Activated CD8-positive, alpha-beta T cell treated with anti-CD3 and anti-CD28 coated beads for 36 hours (primary cell): Measurements from ENCODE around the gene RAB29. TPM values are rescaled to one million over a fixed set of nuclear protein-coding genes. Genes with fewer than 3 reads are reported as not detected.
A peak's percentile ranks its signal among the peaks of the same experiment; 100 is the strongest.

Source experiments
- ATAC-seq: fragments of 200-7000 bp; cut with Tn5 transposase; one replicate; pipeline ENCODE4 v1.10.0; 2021; ENCODE audit warnings: mild to moderate bottlenecking, moderate library complexity
- CTCF ChIA-PET: fragments of 350-600 bp; sonication (Branson Sonifier 250); formaldehyde crosslinking; loops from one replicate; lab custom pipeline; 2021; ENCODE audit warnings: antibody characterized with exemption; lab: Charles Lee
- POLR2A ChIA-PET: fragments of 350-600 bp; sonication (Branson Sonifier 250); formaldehyde crosslinking; loops from one replicate; lab custom pipeline; 2021; ENCODE audit warnings: antibody characterized with exemption; lab: Charles Lee
- DNase-seq: peaks from one replicate; pipeline ENCODE4 v3.0.0-alpha.2; 2020
- H3K27ac Mint-ChIP-seq: one replicate; pipeline ENCODE4 v1.8.0; 2021; ENCODE audit warnings: mild to moderate bottlenecking, mixed read lengths
- H3K27me3 Mint-ChIP-seq: one replicate; pipeline ENCODE4 v1.8.0; 2021; ENCODE audit warnings: mixed read lengths
- H3K36me3 Mint-ChIP-seq: one replicate; pipeline ENCODE4 v1.8.0; 2021; ENCODE audit warnings: low read depth, mixed read lengths
- H3K4me1 Mint-ChIP-seq: one replicate; pipeline ENCODE4 v1.8.0; 2021; ENCODE audit warnings: low read depth, mixed read lengths
- H3K4me3 Mint-ChIP-seq: one replicate; pipeline ENCODE4 v1.8.0; 2021; ENCODE audit warnings: mild to moderate bottlenecking, moderate library complexity, mixed read lengths
- H3K9me3 Mint-ChIP-seq: one replicate; pipeline ENCODE4 v1.8.0; 2021; ENCODE audit warnings: mixed read lengths
- CTCF ChIP-seq: fragments of 200-600 bp; IDR thresholded peaks from one replicate; pipeline ENCODE4 v1.8.0; 2022; ENCODE audit warnings: antibody characterized with exemption, mild to moderate bottlenecking
- intact Hi-C: fragments of 100-400 bp; cut with micrococcal nuclease; formaldehyde crosslinking; loops from one replicate; pipeline ENCODE4 v1.10.0; 2022
- total RNA-seq, 2 experiments: library from RNA; stranded (reverse); gene quantifications; one replicate each; pipeline ENCODE4 v1.2.3, GENCODE V29; 2021

RAB29 gene
- total RNA-seq, 2 experiments from 2014 or later = 20.1 to 22.5 TPM

GRCh38 chr1:205794011-205794730, 18.9 kb upstream of the RAB29 start:
- ChIA-PET POLR2A (interaction anchor here (2.7 kb wide), 1 partner anchor 183 kb away, joined by 6 read pairs; no protein-coding TSS in a partner anchor), CTCF (interaction anchor here (0.7 to 6.9 kb wide), 5 partner anchors 11 to 183 kb away, joined by 3 to 145 read pairs (median 4); no protein-coding TSS in a partner anchor)
- H3K9me3 Mint-ChIP-seq = no peaks in the 10 kb centered on the region
- H3K27me3 Mint-ChIP-seq = no peaks in the 10 kb centered on the region
- H3K27ac Mint-ChIP-seq = no peak overlapping the region
- no peak for ATAC-seq
- no peak for DNase-seq
- intact Hi-C loops = loop anchor here (5.0 kb wide), 1 partner anchor 113 kb away; no protein-coding TSS in a partner anchor
- H3K4me1 Mint-ChIP-seq = no peaks in the 10 kb centered on the region
- H3K4me3 Mint-ChIP-seq = no peak overlapping the region
- no peak for TF ChIP-seq CTCF
- H3K36me3 Mint-ChIP-seq = peaks cover 16% of the 10 kb centered on the region

GRCh38 chr1:205792961-205793673, 17.8 kb upstream of the RAB29 start:
- Mint-ChIP-seq H3K36me3 (peaks cover 12% of the 10 kb centered on the region), H3K4me3 (no peak overlapping the region), H3K27me3 (no peaks in the 10 kb centered on the region), H3K27ac (no peak overlapping the region), H3K9me3 (no peaks in the 10 kb centered on the region), H3K4me1 (no peaks in the 10 kb centered on the region)
- intact Hi-C loops = loop anchor here (5.0 kb wide), 1 partner anchor 114 kb away; no protein-coding TSS in a partner anchor
- TF ChIP-seq CTCF = no peak
- POLR2A ChIA-PET = interaction anchor here (1.2 to 2.7 kb wide), 2 partner anchors 21 to 184 kb away, joined by 3 to 6 read pairs; no protein-coding TSS in a partner anchor
- ATAC-seq (no peak), DNase-seq (no peak)
- CTCF ChIA-PET = interaction anchor here (0.9 to 6.9 kb wide), 12 partner anchors 12 to 325 kb away, joined by 3 to 145 read pairs (median 6); partner anchors contain the start of gene AVPR1B

- no peaks in the 10 kb centered on the region for H3K9me3 Mint-ChIP-seq
- CTCF ChIA-PET = interaction anchor here (0.7 to 6.9 kb wide), 37 partner anchors 7 to 325 kb away, joined by 3 to 145 read pairs (median 4); partner anchors contain the start of gene AVPR1B
- no peaks in the 10 kb centered on the region for H3K4me1 Mint-ChIP-seq
- no peak overlapping the region for H3K27ac Mint-ChIP-seq
- DNase-seq (no peak), ATAC-seq (no peak)
- TF ChIP-seq CTCF = no peak
- H3K27me3 Mint-ChIP-seq = no peaks in the 10 kb centered on the region
- POLR2A ChIA-PET = interaction anchor here (1.2 to 2.7 kb wide), 3 partner anchors 8 to 185 kb away, joined by 3 to 6 read pairs (median 4); no protein-coding TSS in a partner anchor
- intact Hi-C loops = loop anchor here (5.0 kb wide), 1 partner anchor 115 kb away; no protein-coding TSS in a partner anchor
- no peak overlapping the region for H3K4me3 Mint-ChIP-seq
- peaks cover 12% of the 10 kb centered on the region for H3K36me3 Mint-ChIP-seq
These were observed 17.2 kb upstream of the RAB29 start for GRCh38 chr1:205792481-205792881.

GRCh38 chr1:205791568-205792180, 16.4 kb upstream of the RAB29 start:
- ChIA-PET POLR2A (interaction anchor here (0.5 to 2.7 kb wide), 3 partner anchors 9 to 1280 kb away, joined by 3 to 6 read pairs (median 4); no protein-coding TSS in a partner anchor), CTCF (interaction anchor here (0.6 to 6.9 kb wide), 44 partner anchors 8 to 326 kb away, joined by 3 to 145 read pairs (median 4); partner anchors contain the start of genes AVPR1B and SLC41A1)
- peak; percentile 87 for TF ChIP-seq CTCF
- H3K27ac Mint-ChIP-seq = no peak overlapping the region
- no peaks in the 10 kb centered on the region for H3K9me3 Mint-ChIP-seq
- no peak overlapping the region for H3K4me3 Mint-ChIP-seq
- peak; percentile 77 for DNase-seq
- H3K4me1 Mint-ChIP-seq = no peaks in the 10 kb centered on the region
- H3K36me3 Mint-ChIP-seq = peaks cover 12% of the 10 kb centered on the region
- H3K27me3 Mint-ChIP-seq = no peaks in the 10 kb centered on the region
- intact Hi-C loops = loop anchor here (2.0 to 5.0 kb wide), 2 partner anchors 116 to 185 kb away; no protein-coding TSS in a partner anchor
- peak; percentile 95 for ATAC-seq
